GF-D8 (cell line): Measurements from ENCODE around the gene MDFIC.

Experiments
- DNase-seq: peaks from one replicate; lab custom pipeline; 2025; lab: John Stamatoyannopoulos, UW

Gene MDFIC

DNA sequence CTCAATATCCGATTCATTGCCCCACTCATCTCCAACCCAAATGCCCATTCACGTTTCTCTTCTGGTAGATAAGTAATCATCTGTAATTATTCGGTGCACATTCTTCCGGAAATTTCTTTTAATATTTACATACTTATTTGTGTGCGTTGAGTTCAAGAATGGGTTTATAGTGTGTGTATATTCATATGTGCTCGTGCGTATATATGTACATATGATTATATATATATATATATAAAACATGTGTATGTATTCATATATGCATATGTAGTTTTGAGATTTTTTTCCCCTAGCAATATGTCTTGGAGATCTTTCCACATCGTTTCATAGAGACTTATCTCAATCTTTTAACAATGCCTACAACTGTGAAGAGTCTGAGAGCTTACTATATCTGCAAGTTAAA is 118.2 kb downstream of the MDFIC start:
- DNase-seq, result no peak

DNA sequence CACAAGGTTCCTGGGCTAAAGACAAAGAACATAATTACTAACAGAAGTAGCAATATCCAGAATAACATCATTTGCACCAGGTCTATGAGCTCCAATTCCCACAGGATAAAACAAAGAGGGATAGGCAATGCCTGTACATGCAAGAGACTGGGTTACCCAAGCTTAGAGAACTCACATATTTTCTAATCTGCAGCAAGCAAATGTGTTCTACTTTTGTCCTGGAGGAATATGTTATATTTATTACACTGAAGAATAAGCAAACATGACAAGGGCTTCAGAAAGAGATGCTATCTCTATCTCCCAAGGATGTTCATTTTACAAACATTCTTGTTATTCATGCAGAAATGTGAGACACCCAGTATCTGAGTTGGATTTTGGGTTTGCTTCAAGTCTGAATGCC is 118.6 kb downstream of the MDFIC start:
- DNase-seq, result no peak

DNA sequence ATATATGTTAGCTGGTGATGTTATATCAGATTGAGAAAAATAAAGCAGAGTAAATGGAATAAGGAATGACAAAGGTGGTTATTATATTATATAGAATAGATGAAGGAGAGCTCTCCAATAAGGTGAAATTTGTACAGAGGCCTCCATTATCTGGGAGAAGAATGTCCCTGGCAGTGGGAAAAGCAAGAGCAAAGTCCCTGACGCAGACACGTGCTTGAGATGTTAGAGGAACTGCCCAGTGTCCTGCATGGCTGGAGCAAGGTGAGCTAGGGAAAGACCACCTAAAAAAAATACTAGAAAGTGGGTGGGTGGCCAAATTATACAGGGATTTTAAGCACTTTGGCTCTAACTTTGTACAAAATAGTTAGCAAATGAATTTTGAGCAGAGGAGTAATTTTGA is 120.7 kb downstream of the MDFIC start:
- no peak for DNase-seq

DNA sequence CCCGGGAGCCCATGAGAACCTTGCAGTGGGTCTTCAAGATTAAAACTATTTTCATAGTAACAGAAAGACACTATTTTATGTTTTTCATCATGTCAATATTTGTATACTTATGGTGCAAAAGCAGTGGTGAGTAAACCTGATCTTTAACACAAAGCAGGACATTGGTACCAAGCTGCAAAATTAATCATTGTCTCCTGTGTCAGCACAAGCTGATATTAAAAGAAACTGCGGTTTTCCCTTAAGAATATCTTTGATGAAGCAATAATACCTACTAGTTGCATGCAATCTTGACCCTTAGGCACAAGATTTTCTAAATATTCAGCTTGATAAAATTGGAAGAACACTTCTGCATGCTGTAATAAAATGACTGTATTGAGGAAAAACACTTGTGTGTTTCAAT is 121.7 kb downstream of the MDFIC start:
- no peak for DNase-seq

DNA sequence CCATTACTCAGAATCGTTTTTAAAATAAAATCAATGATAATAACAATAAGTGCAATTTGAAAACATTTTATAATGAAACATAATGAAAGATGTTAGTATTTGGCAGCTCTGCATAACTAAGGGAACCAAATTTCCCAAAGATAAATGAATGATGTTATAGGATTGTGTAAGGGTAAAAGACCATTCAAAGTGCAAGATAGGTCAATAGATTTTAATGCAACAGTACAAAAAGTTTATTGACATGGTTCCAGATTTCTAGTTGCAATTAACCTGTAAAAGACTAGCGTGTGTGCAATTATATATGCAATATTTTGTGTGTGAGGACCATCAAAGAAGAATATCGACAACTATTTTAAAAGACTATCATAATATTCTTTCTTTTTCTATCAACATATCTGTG is 122.3 kb downstream of the MDFIC start:
- no peak for DNase-seq

DNA sequence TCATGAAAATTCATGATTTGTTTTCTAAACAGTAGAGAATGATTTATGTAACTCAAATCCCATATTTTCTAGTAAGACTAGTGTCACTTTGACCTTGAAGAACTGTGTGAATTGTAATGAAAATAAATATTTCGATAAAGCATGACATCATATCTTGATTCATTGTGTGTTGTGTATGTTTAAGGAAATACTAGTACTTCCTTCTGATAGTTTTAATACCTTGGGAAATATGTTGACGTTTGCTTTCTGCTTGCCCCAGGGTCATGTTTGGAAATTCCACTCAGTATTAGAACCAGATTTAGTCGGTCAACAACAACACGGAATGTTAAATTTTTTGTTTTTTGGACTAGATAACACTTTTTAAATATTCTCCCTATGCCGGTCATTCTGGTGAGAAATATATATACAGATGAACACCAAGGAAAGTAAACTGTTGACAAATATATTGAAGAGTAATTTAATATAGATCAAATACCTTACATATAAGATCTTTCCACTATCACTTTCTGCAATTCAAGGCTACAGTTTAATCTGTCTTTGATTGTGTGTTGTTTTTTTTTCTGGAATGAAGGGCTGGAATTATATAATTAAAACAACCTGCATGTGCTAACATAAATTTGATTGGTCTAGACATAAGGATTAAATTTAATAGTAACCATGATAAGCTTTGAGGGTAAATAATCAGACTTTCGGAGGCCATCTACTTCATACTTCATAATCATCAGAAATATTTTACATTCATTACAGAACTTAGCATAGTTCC is 126.2 kb downstream of the MDFIC start:
- no peak for DNase-seq

DNA sequence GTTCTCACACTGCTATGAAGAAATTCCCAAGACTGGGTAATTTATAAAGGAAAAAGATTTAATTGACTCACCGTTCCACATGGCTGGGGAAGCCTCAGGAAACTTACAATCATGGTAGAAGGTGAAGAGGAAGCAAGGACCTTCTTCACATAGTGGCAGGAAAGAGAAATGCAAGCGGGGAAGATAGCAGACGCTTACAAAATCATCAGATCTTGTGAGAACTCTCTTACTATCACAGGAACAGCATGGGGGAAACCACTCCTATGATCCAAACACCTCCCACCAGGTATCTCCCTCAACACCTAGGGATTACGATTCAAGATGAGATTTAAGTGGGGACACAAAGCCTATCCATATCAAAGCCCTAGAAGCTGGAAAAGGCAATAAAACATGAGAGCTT is 130.8 kb downstream of the MDFIC start:
- no peak for DNase-seq

DNA sequence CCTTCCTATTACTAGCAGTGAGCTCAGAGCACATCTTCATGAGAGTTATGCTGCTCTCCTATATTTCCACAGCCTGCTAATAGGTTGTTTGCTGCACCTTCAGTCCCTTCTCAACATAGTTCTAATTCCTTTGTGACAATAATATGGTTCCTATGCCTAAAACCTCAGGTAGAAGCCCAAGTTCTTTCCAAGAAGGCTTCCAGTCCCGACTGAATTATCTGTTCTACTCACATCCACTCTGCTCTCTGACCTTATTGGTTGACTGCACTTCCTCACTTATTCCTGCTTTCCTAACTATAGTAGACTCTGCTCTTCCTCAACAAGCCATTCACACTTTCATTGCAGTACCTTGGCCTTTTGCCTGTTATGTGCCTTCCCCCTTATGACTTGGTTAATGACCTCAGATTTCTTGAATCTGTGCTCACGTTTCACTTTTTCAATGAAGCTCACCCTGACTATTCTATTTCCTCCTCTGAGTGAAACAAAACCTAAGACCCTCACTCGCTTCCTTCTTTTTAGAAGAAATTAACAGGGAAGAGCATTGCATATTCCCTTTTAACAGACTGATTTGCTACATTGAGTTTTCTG is 132.7 kb downstream of the MDFIC start:
- no peak for DNase-seq

DNA sequence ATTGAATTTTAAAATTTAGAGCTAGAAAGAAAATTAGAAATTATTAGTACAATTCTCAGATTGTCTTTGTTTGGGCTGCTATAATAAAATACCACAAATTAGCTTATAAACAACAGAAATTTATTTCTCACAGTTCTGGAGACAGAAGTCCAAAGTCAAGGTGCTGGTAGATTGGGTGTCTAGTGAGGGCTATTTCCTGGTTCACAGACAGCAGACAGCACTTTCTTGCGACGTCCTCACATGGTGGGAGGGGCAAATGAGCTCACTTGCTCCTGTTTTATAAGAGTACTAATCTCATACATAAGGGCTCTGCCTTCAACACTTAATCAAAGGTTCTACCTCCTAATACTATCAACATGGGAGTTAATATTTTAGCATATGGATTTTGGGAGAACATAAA is 134.1 kb downstream of the MDFIC start:
- DNase-seq, result no peak

DNA sequence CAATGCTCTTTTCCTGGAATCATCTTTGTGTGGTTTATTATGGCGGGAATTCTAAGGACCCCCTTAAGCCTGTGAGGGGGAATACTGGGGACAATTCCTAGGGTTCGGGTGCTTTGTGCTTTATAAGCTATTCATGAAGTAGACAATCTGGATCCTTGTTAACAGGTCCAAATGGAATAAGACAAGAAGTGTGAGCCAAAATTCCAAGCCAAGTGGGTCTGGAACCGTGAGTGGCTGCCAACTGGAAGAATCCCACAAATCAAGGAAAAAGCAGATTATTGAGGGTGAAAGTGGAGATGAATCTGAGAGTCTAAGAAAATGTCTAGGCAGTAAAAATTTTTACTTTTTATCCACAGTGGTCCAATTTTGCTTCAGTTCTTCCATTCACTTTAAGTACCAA is 136.8 kb downstream of the MDFIC start:
- DNase-seq, result no peak

DNA sequence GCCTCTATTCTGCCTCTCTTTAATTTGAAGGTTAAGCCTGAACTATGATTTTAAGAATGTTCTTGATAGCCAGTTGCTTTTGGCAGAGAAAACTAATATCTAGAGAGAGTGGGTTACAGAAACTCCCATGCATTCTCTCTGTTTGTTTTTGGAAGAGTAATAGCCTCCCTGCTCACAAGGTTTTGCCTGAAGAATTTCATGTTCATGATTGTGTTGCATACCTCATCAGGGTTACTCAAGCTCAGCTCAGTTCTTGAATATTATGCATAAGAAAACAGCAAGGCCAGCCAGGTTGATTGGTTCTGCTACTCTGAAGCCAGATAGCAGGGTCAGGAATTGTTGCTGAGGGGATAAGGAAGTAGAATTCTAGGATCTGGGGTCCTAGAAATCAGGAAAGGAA is 137.4 kb downstream of the MDFIC start:
- DNase-seq, result no peak

DNA sequence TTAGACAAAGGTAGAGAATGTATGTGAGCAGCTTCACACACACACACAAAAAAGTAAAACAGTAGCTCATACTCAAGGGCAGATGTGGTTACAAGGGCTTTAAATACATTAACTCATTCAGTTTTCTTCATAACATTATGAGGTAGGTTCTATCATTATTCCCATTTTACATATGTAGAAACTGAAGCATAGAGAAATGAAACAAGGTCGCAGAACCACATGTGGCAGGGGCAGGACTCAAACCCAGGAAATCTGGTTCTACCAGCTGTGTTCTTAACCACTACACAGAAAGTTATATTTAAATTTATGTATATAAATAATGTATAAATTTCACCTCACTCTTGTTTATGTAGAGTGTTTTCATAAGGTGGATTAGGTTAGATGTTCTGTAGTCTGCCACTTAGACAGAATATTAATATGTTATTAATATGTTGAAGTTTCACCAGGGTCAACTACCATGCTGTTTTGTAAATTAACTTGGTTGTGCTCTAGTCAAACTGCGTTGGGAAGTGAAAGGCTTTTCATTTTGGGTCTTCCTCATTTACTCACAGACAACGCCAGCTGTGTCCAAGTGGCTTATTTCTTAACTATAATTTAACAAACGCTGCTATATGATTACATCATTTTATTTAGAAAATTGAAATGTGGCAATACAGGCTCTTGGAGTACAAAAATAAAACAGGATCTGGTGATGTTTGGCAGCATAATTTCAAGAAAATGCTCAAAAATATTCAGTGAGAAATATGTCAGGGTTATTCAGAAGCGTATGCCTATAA is 138.4 kb downstream of the MDFIC start:
- DNase-seq, result no peak

DNA sequence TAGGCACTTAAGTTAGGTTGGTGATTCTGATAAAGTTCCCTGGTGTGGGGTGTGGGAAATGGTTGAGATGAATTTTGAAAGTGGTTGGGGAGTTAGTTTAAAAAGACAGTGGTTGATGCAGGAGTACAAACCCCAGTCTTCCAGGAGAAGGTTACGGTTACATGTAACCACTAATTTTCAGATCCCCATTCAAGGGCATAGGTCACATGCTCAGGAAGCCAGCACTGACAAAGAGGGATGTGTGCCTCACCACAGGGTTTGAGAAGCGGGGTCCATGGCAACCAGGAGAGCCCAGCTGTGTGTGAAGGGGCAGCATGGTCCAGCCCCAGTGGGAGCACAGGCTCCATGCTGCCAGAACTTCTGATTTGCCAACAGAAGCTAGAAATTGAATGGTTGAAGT is 144.2 kb downstream of the MDFIC start:
- no peak for DNase-seq

DNA sequence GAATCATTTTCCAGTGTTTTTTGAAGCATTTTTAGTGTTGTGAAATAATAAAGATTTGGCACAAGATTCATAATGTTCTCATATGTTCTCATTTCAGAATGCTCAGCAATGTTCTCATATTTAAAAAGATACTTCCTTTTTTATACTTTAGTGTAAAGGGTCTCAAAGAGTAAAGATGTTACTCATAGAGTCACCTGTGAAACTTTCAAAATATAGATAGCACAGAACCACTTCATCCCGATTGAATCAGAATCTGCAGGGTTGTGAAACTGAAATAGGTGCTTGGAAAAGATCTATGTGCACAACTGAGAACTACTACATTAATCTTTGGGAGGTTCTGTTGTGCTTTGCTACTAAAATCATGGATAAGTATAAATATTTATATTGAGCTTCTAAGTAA is 144.7 kb downstream of the MDFIC start:
- no peak for DNase-seq

DNA sequence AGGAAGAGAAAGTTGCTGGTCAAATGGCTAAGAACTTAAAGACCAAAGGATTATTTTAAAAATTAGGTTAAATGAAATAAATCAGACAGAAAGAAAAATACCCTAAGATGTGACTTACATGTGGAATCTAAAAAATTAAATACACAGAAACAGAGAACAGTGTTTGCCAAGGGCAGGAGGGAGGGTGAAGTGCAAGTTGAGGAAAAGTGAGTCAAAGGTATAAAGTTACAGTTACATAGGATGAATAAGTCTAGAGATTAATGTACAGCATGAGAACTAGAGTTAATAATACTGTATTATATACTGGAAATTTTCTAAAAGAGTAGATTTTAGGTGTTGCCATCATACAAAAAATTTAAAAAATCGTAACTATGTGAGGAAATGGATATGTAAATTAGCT is 146.3 kb downstream of the MDFIC start:
- no peak for DNase-seq
